Esophagus squamous epithelium (tissue), 5 donors: ENCODE measurements around the gene WWOX. TPM values are rescaled to one million over a fixed set of nuclear protein-coding genes. Genes with fewer than 3 reads are reported as not detected.

Experiments
- DNase-seq: peaks from one replicate; lab custom pipeline; 2025; lab: John Stamatoyannopoulos, UW
- H3K27ac ChIP-seq, 4 donors: fragments of 200-600 bp; sonication (generic); one replicate each; pipeline ENCODE4 v1.5.1; 2016 to 2019; ENCODE audit warnings: mild to moderate bottlenecking in 1 of 4
- H3K27me3 ChIP-seq, 4 donors: fragments of 200-600 bp; sonication (generic); 1 replicate in 3 of 4; 2 replicates in 1 of 4; pipeline versions ENCODE4 v1.5.1 to v1.6.0; 2017 to 2021; ENCODE audit warnings: antibody characterized with exemption in 1 of 4
- H3K36me3 ChIP-seq, 3 donors: fragments of 200-600 bp; sonication (generic); one replicate each; pipeline ENCODE4 v1.5.1; 2016 to 2019
- H3K4me1 ChIP-seq, 3 donors: fragments of 200-600 bp; sonication (generic); one replicate each; pipeline ENCODE4 v1.5.1; 2017 to 2019
- H3K4me3 ChIP-seq, 4 donors: fragments of 200-600 bp; sonication (generic); 1 replicate in 3 of 4; 2 replicates in 1 of 4; pipeline ENCODE4 v1.5.1; 2016 to 2019; ENCODE audit warnings: mild to moderate bottlenecking in 2 of 4, moderate library complexity in 1 of 4
- H3K9me3 ChIP-seq, 3 donors: fragments of 200-600 bp; sonication (generic); one replicate each; pipeline ENCODE4 v1.5.1; 2016 to 2019
- POLR2A ChIP-seq, 4 donors: fragments of 450-650 bp; IDR thresholded peaks; one replicate each; pipeline ENCODE4 v1.6.1; 2017; ENCODE audit warnings: antibody characterized with exemption in 4 of 4, mild to moderate bottlenecking in 4 of 4, moderate library complexity in 3 of 4
- WGBS, 2 donors: methylation state at CpG; one replicate each; pipeline ENCODE4 v1.1.5; 2018; 5-methylcytosine and 5-hydroxymethylcytosine counted together
- intact Hi-C: fragments of 100-400 bp; cut with DNase I; formaldehyde crosslinking; loops from one replicate; pipeline ENCODE4 v1.15.0; 2022
- total RNA-seq, 4 donors: library from RNA; depleted of rRNA; stranded (reverse); fragments of >200 nt; gene quantifications; one replicate each; pipeline ENCODE4 v1.1.0, GENCODE V29; 2016
- TF ChIP-seq, protein P1 (sequence below), 6 experiments: fragments of 450-650 bp in 4 of 6; fragments of 200-600 bp in 2 of 6; sonication (generic) in 2 of 6; IDR thresholded peaks; one replicate each; pipeline ENCODE4 v1.5.1; 2016 to 2019; ENCODE audit warnings: antibody characterized with exemption in 6 of 6, mild to moderate bottlenecking in 4 of 6, moderate library complexity in 4 of 6
- donor health status: DM: yes; HTN: yes; CAD: no.

The WWOX gene
- total RNA-seq, 4 donors from 2014 or later: 20.9 to 31.1 (median 27.5) TPM

DNA sequence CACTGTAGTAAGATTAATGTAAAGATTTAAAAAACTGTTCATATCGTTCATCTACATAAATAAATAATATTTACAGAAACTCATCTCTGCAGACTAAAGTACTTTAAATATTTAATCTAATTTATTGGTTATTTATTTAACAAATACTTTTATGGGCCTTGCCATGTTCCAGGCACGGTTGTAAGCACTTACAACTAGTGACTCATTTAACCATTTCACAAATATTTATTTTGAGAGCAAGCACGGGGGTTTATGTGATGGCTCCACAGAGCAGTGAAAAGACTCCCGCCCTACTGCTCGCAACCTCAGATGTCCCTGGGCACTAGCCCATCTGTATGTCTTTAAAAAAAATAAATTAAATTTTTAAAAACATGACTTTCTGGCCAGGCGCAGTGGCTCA is 575.9 kb downstream of the WWOX start:
- peaks cover 0 to 20% (median 0%) of the 10 kb centered on the region in 3 donors for H3K4me1 ChIP-seq
- DNase-seq: no peak
- H3K4me3 ChIP-seq: no peak overlapping the region
- WGBS, 2 donors: 62% methylated on average over 6 of the region's 6 CpGs
- H3K27me3 ChIP-seq: no peaks in the 10 kb centered on the region
- no peaks in the 10 kb centered on the region for H3K36me3 ChIP-seq
- H3K27ac ChIP-seq: no peak overlapping the region
- intact Hi-C loops: no loop called here
- no peak for TF ChIP-seq POLR2A (IDR thresholded peaks at IDR 0.05)
- TF ChIP-seq, protein P1, sequence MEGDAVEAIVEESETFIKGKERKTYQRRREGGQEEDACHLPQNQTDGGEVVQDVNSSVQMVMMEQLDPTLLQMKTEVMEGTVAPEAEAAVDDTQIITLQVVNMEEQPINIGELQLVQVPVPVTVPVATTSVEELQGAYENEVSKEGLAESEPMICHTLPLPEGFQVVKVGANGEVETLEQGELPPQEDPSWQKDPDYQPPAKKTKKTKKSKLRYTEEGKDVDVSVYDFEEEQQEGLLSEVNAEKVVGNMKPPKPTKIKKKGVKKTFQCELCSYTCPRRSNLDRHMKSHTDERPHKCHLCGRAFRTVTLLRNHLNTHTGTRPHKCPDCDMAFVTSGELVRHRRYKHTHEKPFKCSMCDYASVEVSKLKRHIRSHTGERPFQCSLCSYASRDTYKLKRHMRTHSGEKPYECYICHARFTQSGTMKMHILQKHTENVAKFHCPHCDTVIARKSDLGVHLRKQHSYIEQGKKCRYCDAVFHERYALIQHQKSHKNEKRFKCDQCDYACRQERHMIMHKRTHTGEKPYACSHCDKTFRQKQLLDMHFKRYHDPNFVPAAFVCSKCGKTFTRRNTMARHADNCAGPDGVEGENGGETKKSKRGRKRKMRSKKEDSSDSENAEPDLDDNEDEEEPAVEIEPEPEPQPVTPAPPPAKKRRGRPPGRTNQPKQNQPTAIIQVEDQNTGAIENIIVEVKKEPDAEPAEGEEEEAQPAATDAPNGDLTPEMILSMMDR (IDR thresholded peaks at IDR 0.05): no peak
- H3K9me3 ChIP-seq: no peaks in the 10 kb centered on the region

DNA sequence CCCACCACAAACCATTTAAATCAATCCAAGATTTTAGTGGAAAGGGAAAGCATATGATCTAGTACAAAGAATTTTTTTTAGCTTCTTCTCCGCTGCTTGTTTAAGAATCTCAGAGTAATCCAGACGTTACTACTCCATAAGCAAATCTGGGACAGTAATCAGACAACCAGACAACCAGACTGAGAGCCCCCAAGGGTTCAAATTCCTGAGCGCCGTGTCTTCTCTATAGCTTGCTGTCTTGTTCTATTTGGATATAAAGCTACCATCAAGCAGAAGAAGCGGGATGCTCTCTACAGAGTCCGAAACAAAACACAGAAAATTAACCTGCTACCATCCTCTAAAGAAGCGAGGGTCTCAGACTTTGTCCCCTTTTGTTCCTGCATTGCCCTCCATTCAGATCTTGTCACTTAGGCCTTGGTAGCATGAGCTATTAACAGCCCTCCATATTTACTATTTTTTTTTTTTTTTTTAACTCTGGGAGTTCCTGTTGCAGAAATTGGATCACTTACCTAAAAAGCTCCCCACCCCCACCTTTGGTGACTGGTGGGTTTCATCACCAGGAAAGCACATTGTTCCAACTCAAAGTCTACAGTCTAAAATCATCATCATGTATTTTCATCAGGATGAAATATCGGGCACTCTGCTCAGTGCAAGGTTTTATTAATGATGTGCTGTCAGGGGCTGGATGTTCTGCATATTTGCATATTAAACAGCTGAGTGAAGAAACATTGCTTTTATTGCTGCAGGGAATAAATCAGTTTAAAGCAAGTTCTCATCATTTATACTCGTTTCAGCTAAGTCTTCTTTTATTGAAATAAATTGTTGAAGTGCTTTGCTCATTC is 576.7 kb downstream of the WWOX start:
- Histone ChIP-seq H3K4me1 (peaks cover 0 to 15% (median 0%) of the 10 kb centered on the region in 3 donors), H3K27ac (no peak overlapping the region), H3K4me3 (no peak overlapping the region), H3K9me3 (no peaks in the 10 kb centered on the region), H3K27me3 (no peaks in the 10 kb centered on the region), H3K36me3 (no peaks in the 10 kb centered on the region)
- TF ChIP-seq, protein P1 (IDR thresholded peaks at IDR 0.05): no peak
- no peak for TF ChIP-seq POLR2A (IDR thresholded peaks at IDR 0.05)
- no peak for DNase-seq
- intact Hi-C loops: no loop called here
- WGBS, 2 donors: 84 to 85% methylated on average over 9 of the region's 9 CpGs

DNA sequence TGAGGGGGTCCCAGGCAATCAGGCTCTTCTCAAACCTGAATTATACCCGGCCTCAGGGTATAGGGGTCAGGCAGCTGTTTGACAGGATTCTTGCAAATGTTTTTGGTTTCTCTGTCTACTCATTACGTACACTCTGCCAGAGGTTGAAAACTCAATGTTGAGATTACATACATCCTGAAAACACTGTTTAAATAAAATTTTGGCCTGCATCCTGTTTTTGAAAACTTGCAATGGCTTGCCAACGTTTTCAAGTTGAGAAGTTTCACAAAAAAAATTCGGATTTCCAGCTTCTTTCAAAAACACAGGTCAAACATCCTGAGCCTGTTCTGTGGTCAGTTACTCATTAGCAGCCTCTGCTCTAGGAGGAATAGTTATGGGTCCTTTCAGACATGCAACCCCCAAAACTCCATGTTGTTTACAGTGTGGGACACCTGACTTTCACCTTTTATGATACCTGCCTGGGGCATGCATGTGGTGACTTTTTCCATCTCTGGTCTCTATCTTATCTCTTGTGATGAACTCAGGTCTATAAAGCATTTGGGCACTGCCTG is 577.8 kb downstream of the WWOX start:
- Histone ChIP-seq H3K9me3 (no peaks in the 10 kb centered on the region), H3K4me1 (peaks cover 0 to 15% (median 0%) of the 10 kb centered on the region in 3 donors), H3K27me3 (no peaks in the 10 kb centered on the region), H3K36me3 (no peaks in the 10 kb centered on the region), H3K27ac (no peak overlapping the region), H3K4me3 (no peak overlapping the region)
- DNase-seq: no peak
- intact Hi-C loops: no loop called here
- WGBS, 2 donors: 7 to 33% methylated on average over 3 to 4 of the region's 4 CpGs
- TF ChIP-seq, protein P1 (IDR thresholded peaks at IDR 0.05): no peak
- TF ChIP-seq POLR2A (IDR thresholded peaks at IDR 0.05): no peak

DNA sequence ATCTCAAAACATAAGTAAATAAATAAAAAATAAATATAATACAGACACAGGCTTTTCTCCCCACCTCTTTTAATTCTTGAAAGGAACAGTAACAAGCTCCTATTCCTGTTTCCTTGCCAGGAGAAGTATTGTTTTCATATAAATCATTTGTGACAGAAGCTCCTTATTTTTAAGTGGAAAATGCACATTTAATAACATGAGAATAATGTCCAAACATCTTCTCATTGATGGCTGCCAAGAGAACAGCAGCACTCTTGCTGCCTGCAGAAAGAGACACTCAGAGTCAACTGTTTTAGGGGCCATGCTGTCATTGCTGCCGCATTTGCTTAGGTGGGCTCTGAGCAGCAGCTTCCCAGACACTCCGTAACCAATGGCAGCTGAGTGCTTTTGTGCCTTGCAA is 580.1 kb downstream of the WWOX start:
- WGBS, 2 donors: 83 to 100% methylated on average over 2 of the region's 2 CpGs
- H3K27me3 ChIP-seq: no peaks in the 10 kb centered on the region
- H3K9me3 ChIP-seq: no peaks in the 10 kb centered on the region
- no peak for DNase-seq
- H3K4me3 ChIP-seq: no peak overlapping the region
- no peak for TF ChIP-seq POLR2A (IDR thresholded peaks at IDR 0.05)
- TF ChIP-seq, protein P1 (IDR thresholded peaks at IDR 0.05): no peak
- intact Hi-C loops: no loop called here
- peaks cover 3 to 31% (median 8%) of the 10 kb centered on the region in 3 donors for H3K4me1 ChIP-seq
- no peaks in the 10 kb centered on the region for H3K36me3 ChIP-seq
- H3K27ac ChIP-seq: no peak overlapping the region

DNA sequence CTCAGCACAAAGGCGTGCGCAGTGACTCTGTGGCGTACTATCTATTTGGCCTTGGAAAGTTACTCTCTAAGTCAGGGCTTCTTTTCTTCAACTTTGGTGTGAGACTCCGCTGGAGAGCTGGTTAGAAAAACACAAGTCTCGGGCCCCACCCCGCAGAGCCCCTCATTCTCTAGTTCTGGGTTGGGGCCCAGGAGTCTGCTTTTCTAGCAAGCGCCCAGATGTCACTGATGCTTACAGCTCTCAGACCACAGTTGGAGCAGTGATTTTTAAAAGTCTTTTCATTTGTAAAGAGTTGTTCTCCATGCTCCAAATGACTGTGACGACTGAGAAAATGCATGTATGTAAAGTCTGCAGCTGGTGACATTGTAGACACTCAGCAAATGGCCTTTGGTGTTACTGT is 582.3 kb downstream of the WWOX start:
- no peaks in the 10 kb centered on the region for H3K36me3 ChIP-seq
- no peak overlapping the region for H3K27ac ChIP-seq
- no peak for TF ChIP-seq POLR2A (IDR thresholded peaks at IDR 0.05)
- TF ChIP-seq, protein P1 (IDR thresholded peaks at IDR 0.05): no peak
- peaks cover 3 to 41% (median 13%) of the 10 kb centered on the region in 3 donors for H3K4me1 ChIP-seq
- no peak for DNase-seq
- intact Hi-C loops: no loop called here
- 88 to 96% methylated on average over 8 of the region's 8 CpGs for WGBS, 2 donors
- no peaks in the 10 kb centered on the region for H3K27me3 ChIP-seq
- no peak overlapping the region for H3K4me3 ChIP-seq
- no peaks in the 10 kb centered on the region for H3K9me3 ChIP-seq
